H9 (cell line): ENCODE results near the gene MAEA. TPM values are rescaled to one million over a fixed set of nuclear protein-coding genes. Genes with fewer than 3 reads are reported as not detected.

Source experiments
- DNase-seq: peaks from one replicate; pipeline ENCODE4 v3.0.0-alpha.2; 2017
- H2AFZ ChIP-seq: one replicate; pipeline ENCODE4 v1.6.1; 2013; ENCODE audit warnings: mild to moderate bottlenecking, low read length, control low read depth, moderate library complexity
- H2AK5ac ChIP-seq: 2 replicates; pipeline ENCODE4 v1.6.1; 2013; ENCODE audit warnings: low read length, control low read depth, mixed read lengths; ENCODE audit not compliant: insufficient read length
- H2BK120ac ChIP-seq: one replicate; pipeline ENCODE4 v1.6.1; 2013; ENCODE audit warnings: low read depth, mild to moderate bottlenecking, low read length, control low read depth, inconsistent platforms; ENCODE audit not compliant: poor library complexity, severe bottlenecking
- H2BK12ac ChIP-seq: 2 replicates; pipeline ENCODE4 v1.6.1; 2013; ENCODE audit warnings: low read length, control low read depth, mixed read lengths, low read depth; ENCODE audit not compliant: insufficient read length
- H2BK15ac ChIP-seq: 2 replicates; pipeline ENCODE4 v1.6.1; 2013; ENCODE audit warnings: low read depth, low read length, control low read depth
- H2BK20ac ChIP-seq: one replicate; pipeline ENCODE4 v1.6.1; 2013; ENCODE audit warnings: low read depth, mild to moderate bottlenecking, low read length, control low read depth, inconsistent platforms; ENCODE audit not compliant: poor library complexity, severe bottlenecking
- H2BK5ac ChIP-seq: 2 replicates; pipeline ENCODE4 v1.6.1; 2013; ENCODE audit warnings: low read length, control low read depth, mixed read lengths; ENCODE audit not compliant: insufficient read length
- H3K14ac ChIP-seq: 2 replicates; pipeline ENCODE4 v1.6.1; 2013; ENCODE audit warnings: low read length, control low read depth; ENCODE audit not compliant: insufficient read depth
- H3K18ac ChIP-seq: 2 replicates; pipeline ENCODE4 v1.6.1; 2013; ENCODE audit warnings: low read depth, mild to moderate bottlenecking, mixed read lengths, low read length, control low read depth; ENCODE audit not compliant: insufficient read length
- H3K23ac ChIP-seq: 2 replicates; pipeline ENCODE4 v1.6.1; 2013; ENCODE audit warnings: low read length, control low read depth, mixed read lengths, low read depth; ENCODE audit not compliant: insufficient read length
- H3K23me2 ChIP-seq: 2 replicates; pipeline ENCODE4 v1.6.1; 2013; ENCODE audit warnings: low read depth, mild to moderate bottlenecking, mixed read lengths, low read length, control low read depth; ENCODE audit not compliant: insufficient read length, poor library complexity, severe bottlenecking
- H3K27ac ChIP-seq: 2 replicates; pipeline ENCODE4 v1.5.1; 2013; ENCODE audit warnings: low read length, control low read depth, mixed read lengths, low read depth; ENCODE audit not compliant: insufficient read length
- H3K27me3 ChIP-seq: 2 replicates; pipeline ENCODE4 v1.6.1; 2013; ENCODE audit warnings: low read length, control low read depth, inconsistent platforms; ENCODE audit not compliant: insufficient read depth
- H3K4ac ChIP-seq: 2 replicates; pipeline ENCODE4 v1.6.1; 2013; ENCODE audit warnings: low read depth, mild to moderate bottlenecking, control low read depth, inconsistent platforms, low read length, moderate library complexity
- H3K4me1 ChIP-seq: 2 replicates; pipeline ENCODE4 v1.6.1; 2013; ENCODE audit warnings: low read length, control low read depth, inconsistent platforms; ENCODE audit not compliant: insufficient read depth
- H3K4me2 ChIP-seq: 2 replicates; pipeline ENCODE4 v1.6.1; 2013; ENCODE audit warnings: low read length, control low read depth, mixed read lengths; ENCODE audit not compliant: insufficient read length, insufficient read depth
- H3K56ac ChIP-seq: 2 replicates; pipeline ENCODE4 v1.6.1; 2013; ENCODE audit warnings: low read depth, mild to moderate bottlenecking, mixed read lengths, low read length, control low read depth; ENCODE audit not compliant: insufficient read length
- H3K79me1 ChIP-seq: 2 replicates; pipeline ENCODE4 v1.6.1; 2013; ENCODE audit warnings: low read depth, mild to moderate bottlenecking, moderate library complexity, low read length, control low read depth, inconsistent platforms; ENCODE audit not compliant: insufficient read depth, poor library complexity, severe bottlenecking
- H3K79me2 ChIP-seq: 2 replicates; pipeline ENCODE4 v1.6.1; 2013; ENCODE audit warnings: low read length, control low read depth, inconsistent platforms; ENCODE audit not compliant: insufficient read depth
- H3K9ac ChIP-seq: 2 replicates; pipeline ENCODE4 v1.6.1; 2013; ENCODE audit warnings: low read length, control low read depth, mixed read lengths; ENCODE audit not compliant: insufficient read length; ENCODE audit errors: extremely low read depth
- H3K9me3 ChIP-seq: one replicate; pipeline ENCODE4 v1.6.1; 2013; ENCODE audit warnings: low read depth, low read length, inconsistent platforms; ENCODE audit not compliant: control insufficient read depth
- H3T11ph ChIP-seq: one replicate; pipeline ENCODE4 v1.6.1; 2013; ENCODE audit warnings: mild to moderate bottlenecking, low read length, control low read depth, inconsistent platforms
- H4K20me1 ChIP-seq: one replicate; pipeline ENCODE4 v1.6.1; 2013; ENCODE audit not compliant: control insufficient read depth, insufficient read length, insufficient read depth
- H4K5ac ChIP-seq: 2 replicates; pipeline ENCODE4 v1.6.1; 2013; ENCODE audit warnings: low read depth, mild to moderate bottlenecking, mixed read lengths, low read length, control low read depth; ENCODE audit not compliant: insufficient read length
- H4K8ac ChIP-seq: replicated peaks from 2 replicates; pipeline ENCODE4 v1.6.1; 2013; ENCODE audit warnings: low read length, control low read depth, mixed read lengths, low read depth; ENCODE audit not compliant: insufficient read length
- H4K91ac ChIP-seq: 2 replicates; pipeline ENCODE4 v1.6.1; 2013; ENCODE audit warnings: low read depth, mild to moderate bottlenecking, moderate library complexity, mixed read lengths, low read length, control low read depth; ENCODE audit not compliant: insufficient read length
- H3K27ac Mint-ChIP-seq, 3 experiments: 2 replicates in 2 of 3; 3 replicates in 1 of 3; pipeline ENCODE4 v1.8.0; 2020 to 2021; ENCODE audit warnings: mixed read lengths in 3 of 3, mild to moderate bottlenecking in 1 of 3, moderate library complexity in 1 of 3
- H3K27me3 Mint-ChIP-seq: 2 replicates; pipeline ENCODE4 v1.8.0; 2021; ENCODE audit warnings: low read depth, mild to moderate bottlenecking, moderate library complexity, mixed read lengths
- H3K36me3 Mint-ChIP-seq, 3 experiments: 2 replicates in 2 of 3; 3 replicates in 1 of 3; pipeline ENCODE4 v1.8.0; 2020 to 2021; ENCODE audit warnings: low read depth in 3 of 3, mixed read lengths in 3 of 3; ENCODE audit not compliant: insufficient read depth in 1 of 3
- H3K4me1 Mint-ChIP-seq, 2 experiments: 2 replicates each; pipeline ENCODE4 v1.8.0; 2020; ENCODE audit warnings: mixed read lengths in 2 of 2
- H3K4me3 Mint-ChIP-seq, 2 experiments: 2 replicates in 1 of 2; 3 replicates in 1 of 2; pipeline ENCODE4 v1.8.0; 2020 to 2021; ENCODE audit warnings: mild to moderate bottlenecking in 2 of 2, mixed read lengths in 2 of 2, moderate library complexity in 1 of 2
- H3K9me3 Mint-ChIP-seq, 2 experiments: 2 replicates in 1 of 2; 3 replicates in 1 of 2; pipeline ENCODE4 v1.8.0; 2020; ENCODE audit warnings: mild to moderate bottlenecking in 2 of 2, mixed read lengths in 2 of 2, moderate library complexity in 1 of 2
- CTCF ChIP-seq: fragments of 200-600 bp; sonication (generic); conservative IDR thresholded peaks from 3 replicates; pipeline ENCODE4 v1.8.0; 2021; ENCODE audit warnings: antibody characterized with exemption, mild to moderate bottlenecking
- WGBS: extraction: QIAGEN DNeasy Blood & Tissue Kit; methylation state at CpG from one replicate; pipeline ENCODE4 v1.1.7; 2013; ENCODE audit warnings: missing lambda C conversion rate, low lambda C conversion rate, mixed read lengths; ENCODE audit not compliant: insufficient read length; ENCODE audit errors: extremely low coverage; 5-methylcytosine and 5-hydroxymethylcytosine counted together
- total RNA-seq: library from RNA; stranded (reverse); gene quantifications from 2 replicates; pipeline ENCODE4 v1.2.1, GENCODE V29; 2021

Gene MAEA
- total RNA-seq, 1 experiment from 2014 or later: 85.6 TPM

GRCh38 chr4:1265351-1265750, 24.3 kb upstream of the MAEA start:
- no peak overlapping the region for H2BK12ac ChIP-seq
- H3K36me3 Mint-ChIP-seq: peaks cover 5 to 19% (median 6%) of the 10 kb centered on the region in 3 experiments; a peak in 5 of 7 replicates
- no peak overlapping the region for H2BK5ac ChIP-seq
- H2AFZ ChIP-seq: no peak overlapping the region
- peaks cover 21% of the 10 kb centered on the region for H3K27me3 Mint-ChIP-seq
- H3K27ac Mint-ChIP-seq: no peak overlapping the region
- no peaks in the 10 kb centered on the region for H3K79me2 ChIP-seq
- no peaks in the 10 kb centered on the region for H3K23me2 ChIP-seq
- H3K9me3 Mint-ChIP-seq: peaks cover 53 to 57% of the 10 kb centered on the region in 2 experiments
- no peak overlapping the region for H3T11ph ChIP-seq
- no peaks in the 10 kb centered on the region for H3K9me3 ChIP-seq
- H3K18ac ChIP-seq: no peak overlapping the region
- no peak overlapping the region for H3K4me3 Mint-ChIP-seq
- H4K20me1 ChIP-seq: no peaks in the 10 kb centered on the region
- no peak overlapping the region for H4K91ac ChIP-seq
- H2BK120ac ChIP-seq: no peak overlapping the region
- no peak overlapping the region for H3K56ac ChIP-seq
- H2AK5ac ChIP-seq: no peak overlapping the region
- no peak overlapping the region for H3K27ac ChIP-seq
- no peak overlapping the region for H4K8ac ChIP-seq
- H3K14ac ChIP-seq: no peak overlapping the region
- no peak overlapping the region for H4K5ac ChIP-seq
- 0 out of 4 replicates have a peak, but pooled peaks cover 0 to 4% of the 10 kb centered on the region in 2 experiments for H3K4me1 Mint-ChIP-seq
- no peaks in the 10 kb centered on the region for H3K27me3 ChIP-seq
- no peak overlapping the region for H3K9ac ChIP-seq
- no peak overlapping the region for H3K23ac ChIP-seq
- no peak for TF ChIP-seq CTCF
- H3K4me1 ChIP-seq: no peaks in the 10 kb centered on the region
- H2BK20ac ChIP-seq: no peak overlapping the region
- H3K79me1 ChIP-seq: no peaks in the 10 kb centered on the region
- H3K4ac ChIP-seq: no peak overlapping the region
- no peak overlapping the region for H3K4me2 ChIP-seq
- H2BK15ac ChIP-seq: no peak overlapping the region
- no CpG with 5 or more reads among the region's 11 CpGs for WGBS
- DNase-seq: no peak
